H1 (cell line): ENCODE data around the gene ZNF333. TPM values are rescaled to one million over a fixed set of nuclear protein-coding genes. Genes with fewer than 3 reads are reported as not detected.

Experiments
- CTCF ChIA-PET: fragments of 300-600 bp; sonication (Branson Sonifier 250); formaldehyde crosslinking; loops from one replicate; lab custom pipeline; 2021; ENCODE audit not compliant: partially characterized antibody; lab: Charles Lee
- POLR2A ChIA-PET: fragments of 300-600 bp; sonication (Branson Sonifier 250); formaldehyde crosslinking; loops from one replicate; lab custom pipeline; 2021; ENCODE audit warnings: inconsistent platforms; ENCODE audit not compliant: partially characterized antibody; lab: Charles Lee
- DNase-seq, 2 experiments: peaks; one replicate each; pipeline versions ENCODE4 v3.0.0 to v3.0.0-alpha.2; 2010 to 2022; ENCODE audit warnings: low spot score in 2 of 2, low read depth in 1 of 2, mixed read lengths in 1 of 2
- FAIRE-seq: peaks from 2 replicates; lab custom pipeline; 2011; peaks lifted over from hg19 to GRCh38; lab: Jason Lieb, UNC
- H2AFZ ChIP-seq: 2 replicates; pipeline ENCODE4 v1.8.1; 2012; ENCODE audit warnings: low read length, inconsistent platforms
- H2AK5ac ChIP-seq: 2 replicates; pipeline ENCODE4 v1.6.1; 2013; ENCODE audit warnings: low read depth, low read length
- H2BK120ac ChIP-seq: replicated peaks from 2 replicates; pipeline ENCODE3; 2013; ENCODE audit warnings: low read depth, low read length, inconsistent platforms
- H2BK12ac ChIP-seq: 2 replicates; pipeline ENCODE4 v1.6.1; 2013; ENCODE audit warnings: low read depth, low read length
- H2BK15ac ChIP-seq: 2 replicates; pipeline ENCODE4 v1.6.1; 2013; ENCODE audit warnings: low read length
- H2BK20ac ChIP-seq: 2 replicates; pipeline ENCODE4 v1.6.1; 2013; ENCODE audit warnings: low read length
- H2BK5ac ChIP-seq: 2 replicates; pipeline ENCODE4 v1.6.1; 2013; ENCODE audit warnings: low read depth, low read length
- H3K14ac ChIP-seq: 2 replicates; pipeline ENCODE4 v1.6.1; 2013; ENCODE audit warnings: inconsistent platforms; ENCODE audit not compliant: insufficient read length
- H3K18ac ChIP-seq: 2 replicates; pipeline ENCODE4 v1.6.1; 2013; ENCODE audit warnings: low read length; ENCODE audit errors: extremely low read depth
- H3K23ac ChIP-seq: 2 replicates; pipeline ENCODE4 v1.6.1; 2013; ENCODE audit warnings: inconsistent platforms; ENCODE audit not compliant: insufficient read length
- H3K23me2 ChIP-seq: 2 replicates; pipeline ENCODE4 v1.6.1; 2013; ENCODE audit warnings: low read depth, low read length
- H3K27ac ChIP-seq: 2 replicates; pipeline ENCODE4 v1.6.1; 2011; ENCODE audit warnings: low read depth, low read length, inconsistent platforms
- H3K27me3 ChIP-seq, 4 experiments: replicated peaks in 1 of 4; 1 replicate in 1 of 4; 2 replicates in 3 of 4; pipeline versions ENCODE4 v1.6.1 to v1.8.1; 2011 to 2013; ENCODE audit warnings: low read length in 3 of 4, mild to moderate bottlenecking in 3 of 4, inconsistent platforms in 2 of 4, mixed read lengths in 2 of 4, moderate library complexity in 1 of 4; ENCODE audit not compliant: control insufficient read depth in 3 of 4, insufficient read depth in 3 of 4; ENCODE audit errors: extremely low read depth in 1 of 4
- H3K36me3 ChIP-seq, 4 experiments: 2 replicates each; pipeline versions ENCODE4 v1.6.1 to v1.8.1; 2011 to 2013; ENCODE audit warnings: mild to moderate bottlenecking in 4 of 4, low read length in 3 of 4, moderate library complexity in 2 of 4, control low read depth in 1 of 4, inconsistent platforms in 1 of 4; ENCODE audit not compliant: insufficient read depth in 4 of 4, control insufficient read depth in 2 of 4
- H3K4ac ChIP-seq: replicated peaks from 2 replicates; pipeline ENCODE3; 2013; ENCODE audit warnings: low read length, low read depth, mixed read lengths, inconsistent platforms; ENCODE audit not compliant: insufficient read length
- H3K4me1 ChIP-seq, 4 experiments: replicated peaks in 1 of 4; 1 replicate in 1 of 4; 2 replicates in 3 of 4; pipeline versions ENCODE4 v1.6.1 to v1.8.1; 2011 to 2013; ENCODE audit warnings: low read length in 3 of 4, inconsistent platforms in 2 of 4, mixed read lengths in 1 of 4; ENCODE audit not compliant: insufficient read depth in 4 of 4, control insufficient read depth in 3 of 4
- H3K4me2 ChIP-seq, 2 experiments: 2 replicates each; pipeline versions ENCODE4 v1.6.1 to v1.8.1; 2011 to 2013; ENCODE audit warnings: low read depth in 2 of 2, low read length in 2 of 2, control low read depth in 1 of 2, inconsistent platforms in 1 of 2, mild to moderate bottlenecking in 1 of 2; ENCODE audit not compliant: insufficient read depth in 1 of 2
- H3K4me3 ChIP-seq, 4 experiments: fragments of 200-600, 300-600 bp in 1 of 4; sonication (generic), shearing (Covaris generic), sonication (Bioruptor Twin) in 1 of 4; 2 replicates each; pipeline versions ENCODE4 v1.5.1 to v1.8.1; 2011 to 2016; ENCODE audit warnings: low read length in 4 of 4, low read depth in 3 of 4, control low read depth in 2 of 4, inconsistent platforms in 2 of 4, mild to moderate bottlenecking in 2 of 4, mixed read lengths in 1 of 4, moderate library complexity in 1 of 4; ENCODE audit not compliant: insufficient read depth in 2 of 4; ENCODE audit errors: extremely low read depth in 1 of 4
- H3K56ac ChIP-seq: replicated peaks from 2 replicates; pipeline ENCODE3; 2013; ENCODE audit warnings: low read depth, mild to moderate bottlenecking, mixed read lengths, low read length, inconsistent platforms; ENCODE audit not compliant: insufficient read length
- H3K79me1 ChIP-seq: 2 replicates; pipeline ENCODE4 v1.6.1; 2013; ENCODE audit warnings: low read depth, low read length, control low read depth
- H3K79me2 ChIP-seq, 2 experiments: 2 replicates each; pipeline versions ENCODE4 v1.6.1 to v1.8.1; 2012 to 2013; ENCODE audit warnings: low read length in 2 of 2, mild to moderate bottlenecking in 2 of 2, inconsistent platforms in 1 of 2; ENCODE audit not compliant: insufficient read depth in 2 of 2, control insufficient read depth in 1 of 2
- H3K9ac ChIP-seq, 4 experiments: replicated peaks in 1 of 4; 1 replicate in 1 of 4; 2 replicates in 3 of 4; pipeline versions ENCODE4 v1.6.1 to v1.8.1; 2011 to 2013; ENCODE audit warnings: low read depth in 3 of 4, low read length in 3 of 4, control low read depth in 2 of 4, mild to moderate bottlenecking in 2 of 4, moderate library complexity in 2 of 4, inconsistent platforms in 1 of 4; ENCODE audit errors: extremely low read depth in 1 of 4
- H3K9me3 ChIP-seq, 2 experiments: 2 replicates each; pipeline versions ENCODE4 v1.6.1 to v1.8.1; 2012 to 2013; ENCODE audit warnings: mild to moderate bottlenecking in 2 of 2, moderate library complexity in 2 of 2, control low read depth in 1 of 2, inconsistent platforms in 1 of 2, low read depth in 1 of 2, low read length in 1 of 2, mixed read lengths in 1 of 2; ENCODE audit not compliant: insufficient read depth in 2 of 2
- H4K20me1 ChIP-seq, 2 experiments: replicated peaks in 1 of 2; 2 replicates each; pipeline versions ENCODE3 to v1.8.1; 2011 to 2013; ENCODE audit warnings: inconsistent platforms in 2 of 2, low read length in 2 of 2, mild to moderate bottlenecking in 1 of 2; ENCODE audit not compliant: insufficient read depth in 2 of 2, control insufficient read depth in 1 of 2
- H4K5ac ChIP-seq: 2 replicates; pipeline ENCODE4 v1.6.1; 2013; ENCODE audit warnings: low read length, low read depth, mixed read lengths, inconsistent platforms; ENCODE audit not compliant: insufficient read length
- H4K8ac ChIP-seq: 2 replicates; pipeline ENCODE4 v1.8.0; 2013; ENCODE audit warnings: mild to moderate bottlenecking, moderate library complexity, low read length, inconsistent platforms; ENCODE audit not compliant: insufficient read depth; ENCODE audit errors: extremely low read depth
- H4K91ac ChIP-seq: replicated peaks from 2 replicates; pipeline ENCODE3; 2013; ENCODE audit warnings: low read length, mixed read lengths, inconsistent platforms; ENCODE audit not compliant: insufficient read length
- BACH1 ChIP-seq: IDR thresholded peaks from 2 replicates; pipeline ENCODE4 v1.6.1; 2012; ENCODE audit warnings: low read length, improper control_type of control experiment
- BRCA1 ChIP-seq: IDR thresholded peaks from 2 replicates; pipeline ENCODE4 v1.6.1; 2012; ENCODE audit warnings: low read depth, low read length, improper control_type of control experiment
- HDAC6 ChIP-seq: IDR thresholded peaks from one replicate; pipeline ENCODE4 v1.7.1; 2012; ENCODE audit warnings: low read depth, mild to moderate bottlenecking, inconsistent platforms, low read length, moderate library complexity
- JUN ChIP-seq: IDR thresholded peaks from 2 replicates; pipeline ENCODE4 v1.6.1; 2011; ENCODE audit warnings: low read depth, mild to moderate bottlenecking, improper control_type of control experiment, low read length
- POLR2A ChIP-seq, 2 experiments: IDR thresholded peaks; 1 replicate in 1 of 2; 2 replicates in 1 of 2; pipeline ENCODE4 v1.6.1; 2011; ENCODE audit warnings: low read depth in 2 of 2, low read length in 2 of 2, mild to moderate bottlenecking in 2 of 2; ENCODE audit errors: control extremely low read depth in 1 of 2
- RAD21 ChIP-seq, 2 experiments: IDR thresholded peaks in 1 of 2; conservative IDR thresholded peaks in 1 of 2; 2 replicates each; pipeline ENCODE4 v1.6.1; 2011; ENCODE audit warnings: low read depth in 2 of 2, low read length in 2 of 2, improper control_type of control experiment in 1 of 2, inconsistent platforms in 1 of 2, mild to moderate bottlenecking in 1 of 2, moderate library complexity in 1 of 2
- RFX5 ChIP-seq: IDR thresholded peaks from 2 replicates; pipeline ENCODE4 v1.6.1; 2011; ENCODE audit warnings: low read depth, low read length, improper control_type of control experiment, borderline replicate concordance
- RNF2 ChIP-seq: fragments of 200-900, 300-1000 bp; sonication (generic); IDR thresholded peaks from 2 replicates; pipeline ENCODE4 v1.7.1; 2016; ENCODE audit warnings: borderline replicate concordance, low read depth, mild to moderate bottlenecking, antibody characterized with exemption, low read length; ENCODE audit not compliant: poor library complexity, severe bottlenecking; ENCODE audit errors: missing control alignments
- RXRA ChIP-seq: IDR thresholded peaks from 2 replicates; pipeline ENCODE4 v1.6.1; 2011; ENCODE audit warnings: low read depth, mild to moderate bottlenecking, low read length, moderate library complexity; ENCODE audit not compliant: insufficient read depth
- SAP30 ChIP-seq: fragments of 300-600 bp; sonication (generic); IDR thresholded peaks from 2 replicates; pipeline ENCODE4 v1.7.1; 2012; ENCODE audit warnings: low read length, moderate library complexity, mild to moderate bottlenecking, inconsistent platforms; ENCODE audit not compliant: insufficient read depth, insufficient replicate concordance
- SIRT6 ChIP-seq: IDR thresholded peaks from one replicate; pipeline ENCODE4 v1.7.1; 2012; ENCODE audit warnings: low read length, inconsistent platforms
- SIX5 ChIP-seq: IDR thresholded peaks from 2 replicates; pipeline ENCODE4 v1.6.1; 2011; ENCODE audit warnings: mild to moderate bottlenecking, low read depth, low read length
- SP1 ChIP-seq: IDR thresholded peaks from 2 replicates; pipeline ENCODE4 v1.6.1; 2011; ENCODE audit warnings: low read depth, low read length
- TBP ChIP-seq: IDR thresholded peaks from 2 replicates; pipeline ENCODE4 v1.6.1; 2011; ENCODE audit warnings: low read depth, low read length, improper control_type of control experiment
- ZNF274 ChIP-seq: IDR thresholded peaks from 2 replicates; pipeline ENCODE4 v1.7.0; 2012; ENCODE audit warnings: low read length, borderline replicate concordance; ENCODE audit errors: extremely low read depth
- WGBS, 2 experiments: shearing (Covaris generic) in 1 of 2; methylation state at CpG; one replicate each; pipeline versions ENCODE4 v1.1.6 to v1.1.7; 2013 to 2015; ENCODE audit warnings: low lambda C conversion rate in 2 of 2, mixed read lengths in 2 of 2, inconsistent platforms in 1 of 2, low coverage in 1 of 2, missing lambda C conversion rate in 1 of 2; ENCODE audit not compliant: insufficient replicate concordance in 2 of 2, insufficient coverage in 1 of 2, insufficient read length in 1 of 2; ENCODE audit errors: extremely low coverage in 1 of 2, missing lambda C conversion rate in 1 of 2; 5-methylcytosine and 5-hydroxymethylcytosine counted together
- polyA plus RNA-seq, 7 experiments: library from polyadenylated mRNA; depleted of rRNA in 3 of 7; stranded (reverse) in 5 of 7; unstranded in 2 of 7; fragments of >200 nt in 5 of 7; fragments of 200-250 nt in 2 of 7; gene quantifications; 1 replicate in 5 of 7; 2 replicates in 1 of 7; 4 replicates in 1 of 7; pipeline versions ENCODE4 v1.2.1 to v1.2.3, GENCODE V29; 2011 to 2013; ENCODE audit warnings: missing spikeins in 2 of 7, mixed read lengths in 2 of 7
- total RNA-seq: library from RNA; stranded (reverse); fragmentation: NEBNext Ultra II Directional; extraction: Animal tissue kit (Norgen Biotek cat#: 25700); gene quantifications from 2 replicates; pipeline ENCODE4 v1.2.1, GENCODE V29; 2021

Gene ZNF333
- total and polyA plus RNA-seq, 2 of the 8 experiments (the other 6 are each of a cell fraction or from before 2014, with no cell fraction given): 7.3 to 8.4 TPM

DNA sequence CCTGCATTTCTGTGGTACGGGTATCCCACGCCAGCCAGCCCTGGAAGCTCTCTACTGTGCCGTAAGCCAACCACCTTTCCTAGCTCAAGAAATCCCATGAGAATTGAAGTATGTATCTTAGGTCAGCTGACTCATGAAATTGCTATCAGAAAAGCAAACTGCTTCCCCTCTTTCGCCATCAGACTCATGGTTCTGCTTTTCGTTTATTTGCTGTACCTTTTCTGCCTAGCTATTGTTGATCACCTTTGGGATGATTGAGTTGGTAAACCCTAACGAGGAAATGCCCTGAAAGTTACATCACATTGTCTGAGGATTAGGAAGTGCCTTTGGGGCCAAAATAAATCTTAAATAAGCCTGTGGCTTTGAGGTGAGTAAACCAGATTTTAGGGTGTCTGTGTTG is 15.1 kb upstream of the ZNF333 start, which contains the start of gene ADGRE3:
TSS of gene ADGRE3 (minus strand) at position 81 of the 400 bp plus-strand sequence. CDS start at position 7, 74 bp downstream.
- no peaks in the 10 kb centered on the region for H3K27me3 ChIP-seq
- H2AFZ ChIP-seq: no peak within 1 kb of the TSS
- H3K79me1 ChIP-seq: no peaks in the 10 kb centered on the region
- no peak within 1 kb of the TSS for H2BK5ac ChIP-seq
- peaks cover 55 to 60% of the 10 kb centered on the region in 2 experiments for H3K9me3 ChIP-seq
- POLR2A ChIA-PET: no interaction called here
- no peak within 1 kb of the TSS for H4K5ac ChIP-seq
- DNase-seq (no peak), FAIRE-seq (no peak)
- H3K4me3 ChIP-seq: no peak within 1 kb of the TSS
- H2BK15ac ChIP-seq: no peak within 1 kb of the TSS
- H3K36me3 ChIP-seq: no peaks in the 10 kb centered on the region
- no peak within 1 kb of the TSS for H2BK120ac ChIP-seq
- H2AK5ac ChIP-seq: no peak within 1 kb of the TSS
- H3K14ac ChIP-seq: no peak within 1 kb of the TSS
- H3K4me1 ChIP-seq: no peaks in the 10 kb centered on the region
- H2BK12ac ChIP-seq: no peak within 1 kb of the TSS
- H3K27ac ChIP-seq: no peak within 1 kb of the TSS
- H3K4me2 ChIP-seq: no peak within 1 kb of the TSS
- H3K79me2 ChIP-seq: no peaks in the 10 kb centered on the region
- H3K9ac ChIP-seq: no peak within 1 kb of the TSS
- H4K20me1 ChIP-seq: peaks cover 0 to 2% of the 10 kb centered on the region in 2 experiments
- H4K91ac ChIP-seq: no peak within 1 kb of the TSS
- H3K18ac ChIP-seq: no peak within 1 kb of the TSS
- no peak within 1 kb of the TSS for H2BK20ac ChIP-seq
- no peak within 1 kb of the TSS for H3K23ac ChIP-seq
- no peak within 1 kb of the TSS for H3K56ac ChIP-seq
- no peak within 1 kb of the TSS for H4K8ac ChIP-seq
- H3K4ac ChIP-seq: no peak within 1 kb of the TSS
- CTCF ChIA-PET: interaction anchor here (4.2 kb wide), 1 partner anchor 10 kb away, joined by 27 read pairs; no protein-coding TSS in a partner anchor
- 81% methylated on average over 6 of the region's 6 CpGs; no CpG with 5 or more reads in 1 of the 2 experiments for WGBS, 2 experiments
- H3K23me2 ChIP-seq: peaks cover 9% of the 10 kb centered on the region
- TF ChIP-seq ZNF274 (no peak), HDAC6 (no peak), RAD21 (IDR thresholded peaks at IDR 0.05 in 1 of 2, conservative IDR thresholded peaks at IDR 0.05 in 1 of 2; ENCODE audit: low read depth in 2 of 2, low read length in 2 of 2) (no peak), RFX5 (no peak), TBP (no peak), SP1 (no peak), JUN (no peak), BRCA1 (no peak), SIX5 (no peak), SAP30 (no peak), POLR2A (IDR thresholded peaks at IDR 0.05; ENCODE audit: control extremely low read depth in 1 of 2, low read depth in 2 of 2, low read length in 2 of 2) (no peak), RXRA (no peak), BACH1 (no peak), RNF2 (no peak), SIRT6 (no peak)
